OCI-M1 (cell line): ENCODE results near the gene NSD2.
"Not testable (repeated sequence)": the region's sequence is repeated elsewhere in the genome, so short reads cannot be mapped to it uniquely, and the experiment has no call there.

Experiments used
- DNase-seq: peaks from one replicate; lab custom pipeline; 2025; lab: John Stamatoyannopoulos, UW

Gene NSD2

GRCh38 chr4:1899149-1900086, 28.2 kb downstream of the NSD2 start:
- peak; percentile 81 for DNase-seq

- DNase-seq = no peak
Observed at GRCh38 chr4:1900087-1900433, 28.9 kb downstream of the NSD2 start.

GRCh38 chr4:1900624-1901023, 29.4 kb downstream of the NSD2 start:
- DNase-seq = no peak

- no peak for DNase-seq
Observed at GRCh38 chr4:1901127-1901526, 29.9 kb downstream of the NSD2 start.

GRCh38 chr4:1902243-1902642, 31.1 kb downstream of the NSD2 start:
- DNase-seq = no peak

- no peak for DNase-seq
Observed at GRCh38 chr4:1903035-1903434, 31.8 kb downstream of the NSD2 start.

GRCh38 chr4:1904042-1904441, 32.8 kb downstream of the NSD2 start:
- no peak for DNase-seq

- DNase-seq = no peak
Observed at GRCh38 chr4:1907848-1908525, 36.8 kb downstream of the NSD2 start.

GRCh38 chr4:1909696-1910095, 38.5 kb downstream of the NSD2 start:
- not testable (repeated sequence) for DNase-seq

- peak; percentile 66 for DNase-seq
Observed at GRCh38 chr4:1910643-1911042, 39.5 kb downstream of the NSD2 start.

GRCh38 chr4:1911316-1911715, 40.1 kb downstream of the NSD2 start:
- not testable (repeated sequence) for DNase-seq

GRCh38 chr4:1922821-1923220, 51.6 kb downstream of the NSD2 start:
- no peak for DNase-seq

- no peak for DNase-seq
Observed at GRCh38 chr4:1927675-1928074, 56.5 kb downstream of the NSD2 start.

GRCh38 chr4:1928356-1929239, 57.4 kb downstream of the NSD2 start:
- no peak for DNase-seq

GRCh38 chr4:1932736-1933135, 61.5 kb downstream of the NSD2 start:
- no peak for DNase-seq

- DNase-seq = no peak
Observed at GRCh38 chr4:1933700-1934099, 62.5 kb downstream of the NSD2 start.

GRCh38 chr4:1937550-1937949, 66.4 kb downstream of the NSD2 start:
- DNase-seq = no peak

- DNase-seq = no peak
Observed at GRCh38 chr4:1938027-1938426, 66.8 kb downstream of the NSD2 start.

GRCh38 chr4:1939664-1940509, 68.7 kb downstream of the NSD2 start:
- DNase-seq = no peak

- no peak for DNase-seq
Observed at GRCh38 chr4:1940566-1940965, 69.4 kb downstream of the NSD2 start.

GRCh38 chr4:1943928-1944327, 72.7 kb downstream of the NSD2 start:
- DNase-seq = no peak
